Measurements from ENCODE around the gene CTSO. TPM values are rescaled to one million over a fixed set of nuclear protein-coding genes. Genes with fewer than 3 reads are reported as not detected.

The CTSO gene, protein sequence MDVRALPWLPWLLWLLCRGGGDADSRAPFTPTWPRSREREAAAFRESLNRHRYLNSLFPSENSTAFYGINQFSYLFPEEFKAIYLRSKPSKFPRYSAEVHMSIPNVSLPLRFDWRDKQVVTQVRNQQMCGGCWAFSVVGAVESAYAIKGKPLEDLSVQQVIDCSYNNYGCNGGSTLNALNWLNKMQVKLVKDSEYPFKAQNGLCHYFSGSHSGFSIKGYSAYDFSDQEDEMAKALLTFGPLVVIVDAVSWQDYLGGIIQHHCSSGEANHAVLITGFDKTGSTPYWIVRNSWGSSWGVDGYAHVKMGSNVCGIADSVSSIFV
- 20.3 and 31.8 TPM in 2 replicates for total RNA-seq

DNA sequence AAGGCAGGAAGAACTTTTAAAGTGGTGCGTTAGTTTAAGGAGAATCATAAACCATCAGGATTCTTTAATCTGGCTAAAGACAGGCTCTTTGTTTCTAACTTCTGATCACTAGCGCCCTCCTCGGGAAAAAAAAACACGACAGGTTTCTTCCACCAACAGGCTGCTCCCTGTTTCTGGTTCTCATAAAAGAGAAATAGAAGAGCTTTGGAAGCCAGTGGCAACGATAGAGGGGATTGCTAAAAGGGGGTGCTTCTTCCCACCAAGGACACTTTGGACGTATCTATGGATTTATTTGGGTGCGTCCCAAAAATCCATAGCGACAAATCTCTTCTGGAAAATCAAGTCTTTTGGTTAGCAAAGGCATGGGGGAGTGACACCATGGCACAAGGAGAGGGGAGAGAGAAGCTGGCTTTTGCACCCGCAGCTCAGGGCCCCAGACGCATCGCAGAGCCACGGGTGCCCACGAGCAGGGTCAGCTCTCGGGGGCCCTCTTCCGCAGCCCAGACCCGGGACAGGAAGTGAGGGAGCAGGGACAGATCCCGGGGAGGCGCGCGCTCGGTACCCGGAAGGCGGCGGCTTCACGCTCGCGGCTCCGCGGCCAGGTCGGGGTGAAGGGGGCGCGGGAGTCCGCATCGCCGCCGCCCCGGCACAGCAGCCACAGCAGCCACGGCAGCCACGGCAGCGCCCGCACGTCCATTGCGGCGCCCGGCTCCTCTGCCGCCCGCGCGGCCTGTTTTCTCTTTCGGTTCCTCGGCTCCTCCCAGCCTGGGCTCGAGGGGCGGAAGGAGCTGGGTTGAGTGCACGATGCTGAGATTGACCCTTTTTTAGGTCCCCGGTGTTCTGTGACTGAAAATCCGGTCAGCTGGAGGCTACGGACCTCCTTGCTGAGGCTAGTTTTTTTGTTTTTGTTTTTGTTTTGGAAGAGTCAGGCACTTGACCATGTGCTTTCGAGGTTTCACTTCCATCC is at the start of gene CTSO:
CTSO (minus strand) TSS at position 716 of the 967 bp plus-strand sequence; CDS start at position 697, 19 bp downstream.

DNA sequence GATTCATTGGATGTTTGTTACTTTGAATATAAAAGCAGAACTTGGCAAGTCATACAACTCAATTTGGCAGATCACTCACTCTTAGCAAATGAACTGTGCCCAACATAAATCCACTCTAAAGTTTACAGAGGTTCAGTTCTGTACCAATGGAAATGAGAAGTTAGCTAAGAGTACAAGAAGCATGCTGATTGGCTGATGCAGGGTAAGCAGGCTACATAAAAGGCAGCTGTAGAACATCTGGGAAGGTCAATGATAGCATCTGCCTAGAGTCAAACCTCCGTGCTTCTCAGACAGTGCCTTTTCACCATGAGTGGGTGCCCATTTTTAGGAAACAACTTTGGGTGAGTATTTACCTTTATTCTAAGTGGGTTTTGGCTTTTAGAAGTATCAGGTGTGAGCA is 50.2 kb downstream of the CTSO start, which contains the start of gene TDO2:
TDO2 (plus strand) TSS at position 244 of the 400 bp plus-strand sequence; CDS start at position 307, 63 bp downstream.

Other genes with a start within 250 kb of the CTSO start
- 39.1 and 46.3 TPM in 2 replicates for gene GUCY1B1, start 194.8 kb downstream of the CTSO start, total RNA-seq
- not detected in 2 replicates for gene ASIC5, start 87.6 kb downstream of the CTSO start, total RNA-seq
- gene TDO2, start 50.2 kb downstream of the CTSO start, total RNA-seq = 2.0 and 9.3 TPM in 2 replicates